H1 (cell line): Measurements from ENCODE around the gene NRXN3. TPM values are rescaled to one million over a fixed set of nuclear protein-coding genes. Genes with fewer than 3 reads are reported as not detected.

Source experiments
- CHD7 ChIP-seq: fragments of 300-600 bp; sonication (generic); IDR thresholded peaks from 2 replicates; pipeline ENCODE4 v1.7.1; 2012; ENCODE audit warnings: low read length, moderate library complexity, mild to moderate bottlenecking, inconsistent platforms; ENCODE audit not compliant: insufficient replicate concordance
- polyA plus RNA-seq, 7 experiments: library from polyadenylated mRNA; depleted of rRNA in 3 of 7; stranded (reverse) in 5 of 7; unstranded in 2 of 7; fragments of >200 nt in 5 of 7; fragments of 200-250 nt in 2 of 7; gene quantifications; 1 replicate in 5 of 7; 2 replicates in 1 of 7; 4 replicates in 1 of 7; pipeline versions ENCODE4 v1.2.1 to v1.2.3, GENCODE V29; 2011 to 2013; ENCODE audit warnings: missing spikeins in 2 of 7, mixed read lengths in 2 of 7
- total RNA-seq: library from RNA; stranded (reverse); fragmentation: NEBNext Ultra II Directional; extraction: Animal tissue kit (Norgen Biotek cat#: 25700); gene quantifications from 2 replicates; pipeline ENCODE4 v1.2.1, GENCODE V29; 2021

The NRXN3 gene
- total and polyA plus RNA-seq, 2 of the 8 experiments (the other 6 are each of a cell fraction or from before 2014, with no cell fraction given): 2.6 to 4.1 TPM

DNA sequence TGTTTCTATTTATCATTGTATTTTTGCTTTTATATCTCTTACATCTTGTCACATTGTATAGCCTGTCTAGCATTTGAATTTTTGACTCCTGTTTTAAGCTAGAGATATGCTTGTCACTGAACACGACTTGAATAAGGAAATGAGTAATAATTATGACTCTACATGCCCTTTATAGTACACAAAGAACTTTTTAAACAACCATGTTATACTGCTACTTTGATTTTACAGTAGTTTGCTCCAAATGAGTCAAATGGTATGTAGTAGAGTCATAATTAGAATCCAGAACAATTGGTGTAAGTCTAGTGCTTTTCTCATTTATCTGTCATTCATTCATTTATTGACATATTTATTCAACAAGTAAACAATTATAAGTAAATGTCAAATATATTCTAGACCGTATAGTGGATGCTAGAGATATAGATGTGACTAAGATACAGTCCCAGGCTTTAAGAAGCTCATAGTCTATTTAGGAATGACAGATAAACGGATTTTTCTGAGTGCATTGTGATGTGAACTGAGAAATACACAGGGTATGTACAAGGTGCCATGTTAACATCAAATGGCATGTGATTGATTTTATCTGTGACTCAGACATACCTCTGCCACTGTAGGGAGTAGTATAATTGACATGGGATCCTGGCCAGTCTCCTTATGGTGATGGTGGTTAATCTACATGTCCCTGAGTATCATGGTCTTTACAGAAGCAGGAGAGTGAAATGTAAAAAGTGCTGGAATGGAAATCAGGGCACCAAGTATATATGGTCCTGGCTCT lies 1241.4 kb downstream of the NRXN3 start (continued):
- TF ChIP-seq CHD7: no peak
